Neural cell (in vitro differentiated cells): ENCODE data around the gene HAO2. TPM values are rescaled to one million over a fixed set of nuclear protein-coding genes. Genes with fewer than 3 reads are reported as not detected.

Source experiments
- H2AFZ ChIP-seq: fragments of 200-600, 300-800 bp; sonication (generic), shearing (Covaris generic); 2 replicates; pipeline ENCODE4 v1.6.0; 2014; ENCODE audit warnings: low read depth, mild to moderate bottlenecking, antibody characterized with exemption, low read length, moderate library complexity
- H3F3A ChIP-seq: fragments of 200-600 bp; shearing (Covaris generic); 2 replicates; pipeline ENCODE4 v1.6.1; 2016; ENCODE audit warnings: mild to moderate bottlenecking, moderate library complexity, mixed read lengths, antibody characterized with exemption, low read length; ENCODE audit not compliant: insufficient read depth, poor library complexity, severe bottlenecking
- H3K27ac ChIP-seq: fragments of 200-600, 300-800 bp; sonication (generic), shearing (Covaris generic); 2 replicates; pipeline ENCODE4 v1.5.1; 2014; ENCODE audit warnings: mild to moderate bottlenecking, low read length, moderate library complexity
- H3K27me3 ChIP-seq: fragments of 300-800, 200-600 bp; sonication (generic), shearing (Covaris generic); 2 replicates; pipeline ENCODE4 v1.6.0; 2014; ENCODE audit warnings: mild to moderate bottlenecking, low read depth, low read length, moderate library complexity; ENCODE audit not compliant: insufficient read depth
- H3K36me3 ChIP-seq: fragments of 300-800, 200-600 bp; sonication (generic), shearing (Covaris generic); 2 replicates; pipeline ENCODE4 v1.5.1; 2014; ENCODE audit warnings: mild to moderate bottlenecking, antibody characterized with exemption, low read length, moderate library complexity; ENCODE audit not compliant: insufficient read depth
- H3K4me2 ChIP-seq: fragments of 300-800, 200-600 bp; sonication (generic), shearing (Covaris generic); 2 replicates; pipeline ENCODE4 v1.6.0; 2014; ENCODE audit warnings: mild to moderate bottlenecking, low read length
- H3K4me3 ChIP-seq: fragments of 300-800, 200-600 bp; sonication (generic), shearing (Covaris generic); 2 replicates; pipeline ENCODE4 v1.5.1; 2014; ENCODE audit warnings: mild to moderate bottlenecking, low read length, moderate library complexity
- H3K79me2 ChIP-seq: fragments of 200-600 bp; shearing (Covaris generic); replicated peaks from 2 replicates; pipeline ENCODE4 v1.6.0; 2014; ENCODE audit warnings: mild to moderate bottlenecking, low read length, moderate library complexity; ENCODE audit not compliant: insufficient read depth
- H3K9ac ChIP-seq: fragments of 300-800, 200-600 bp; sonication (generic), shearing (Covaris generic); 2 replicates; pipeline ENCODE4 v1.6.1; 2016; ENCODE audit warnings: mild to moderate bottlenecking, low read length, mixed read lengths
- H3K9me2 ChIP-seq: fragments of 200-600 bp; shearing (Covaris generic); 2 replicates; pipeline ENCODE4 v1.6.1; 2016; ENCODE audit warnings: mild to moderate bottlenecking, low read length, mixed read lengths; ENCODE audit not compliant: insufficient read depth
- H3K9me3 ChIP-seq: fragments of 200-600, 300-800 bp; sonication (generic), shearing (Covaris generic); 2 replicates; pipeline ENCODE4 v1.6.1; 2016; ENCODE audit warnings: mild to moderate bottlenecking, mixed run types, low read length, moderate library complexity, mixed read lengths
- H4K20me1 ChIP-seq: fragments of 200-600 bp; shearing (Covaris generic); 2 replicates; pipeline ENCODE4 v1.6.1; 2016; ENCODE audit warnings: mild to moderate bottlenecking, mixed run types; ENCODE audit not compliant: insufficient read depth
- CTCF ChIP-seq: fragments of 450-650 bp; IDR thresholded peaks from 2 replicates; pipeline ENCODE4 v1.5.1; 2014; ENCODE audit warnings: antibody characterized with exemption, mild to moderate bottlenecking, moderate library complexity; ENCODE audit not compliant: poor library complexity, severe bottlenecking
- EP300 ChIP-seq: fragments of 450-650 bp; conservative IDR thresholded peaks from 2 replicates; pipeline ENCODE4 v1.6.1; 2014; ENCODE audit warnings: antibody characterized with exemption, mild to moderate bottlenecking, moderate library complexity; ENCODE audit not compliant: poor library complexity, severe bottlenecking
- EZH2 ChIP-seq: fragments of 200-600, 300-800 bp; shearing (Covaris generic), sonication (generic); IDR thresholded peaks from 2 replicates; pipeline ENCODE4 v1.6.1; 2014; ENCODE audit warnings: antibody characterized with exemption, low read length, borderline replicate concordance, mild to moderate bottlenecking; ENCODE audit not compliant: insufficient read depth, poor library complexity, severe bottlenecking
- MXI1 ChIP-seq: fragments of 450-650 bp; conservative IDR thresholded peaks from 2 replicates; pipeline ENCODE4 v1.6.1; 2014; ENCODE audit warnings: antibody characterized with exemption, mild to moderate bottlenecking; ENCODE audit not compliant: poor library complexity, severe bottlenecking
- POLR2AphosphoS5 ChIP-seq: IDR thresholded peaks from 2 replicates; pipeline ENCODE4 v1.6.1; 2012
- RAD21 ChIP-seq: fragments of 450-650 bp; conservative IDR thresholded peaks from 2 replicates; pipeline ENCODE4 v1.6.1; 2014; ENCODE audit warnings: antibody characterized with exemption, mild to moderate bottlenecking, moderate library complexity
- SMC3 ChIP-seq: fragments of 450-650 bp; conservative IDR thresholded peaks from 2 replicates; pipeline ENCODE4 v1.6.1; 2014; ENCODE audit warnings: antibody characterized with exemption, mild to moderate bottlenecking, moderate library complexity; ENCODE audit not compliant: poor library complexity
- TAF1 ChIP-seq: IDR thresholded peaks from 2 replicates; pipeline ENCODE4 v1.6.1; 2012; ENCODE audit warnings: low read depth
- polyA plus RNA-seq: library from polyadenylated mRNA; depleted of rRNA; stranded (reverse); fragments of >200 nt; gene quantifications from 2 replicates; pipeline ENCODE4 v1.2.3, GENCODE V29; 2014
- TF ChIP-seq, protein P1 (sequence below): IDR thresholded peaks from 2 replicates; pipeline ENCODE4 v1.6.1; 2012; ENCODE audit warnings: borderline replicate concordance

The HAO2 gene
- polyA plus RNA-seq, 1 donor from 2014 or later = not detected

- TF ChIP-seq CTCF = no peak
- TF ChIP-seq TAF1 = no peak
- TF ChIP-seq, protein P1, sequence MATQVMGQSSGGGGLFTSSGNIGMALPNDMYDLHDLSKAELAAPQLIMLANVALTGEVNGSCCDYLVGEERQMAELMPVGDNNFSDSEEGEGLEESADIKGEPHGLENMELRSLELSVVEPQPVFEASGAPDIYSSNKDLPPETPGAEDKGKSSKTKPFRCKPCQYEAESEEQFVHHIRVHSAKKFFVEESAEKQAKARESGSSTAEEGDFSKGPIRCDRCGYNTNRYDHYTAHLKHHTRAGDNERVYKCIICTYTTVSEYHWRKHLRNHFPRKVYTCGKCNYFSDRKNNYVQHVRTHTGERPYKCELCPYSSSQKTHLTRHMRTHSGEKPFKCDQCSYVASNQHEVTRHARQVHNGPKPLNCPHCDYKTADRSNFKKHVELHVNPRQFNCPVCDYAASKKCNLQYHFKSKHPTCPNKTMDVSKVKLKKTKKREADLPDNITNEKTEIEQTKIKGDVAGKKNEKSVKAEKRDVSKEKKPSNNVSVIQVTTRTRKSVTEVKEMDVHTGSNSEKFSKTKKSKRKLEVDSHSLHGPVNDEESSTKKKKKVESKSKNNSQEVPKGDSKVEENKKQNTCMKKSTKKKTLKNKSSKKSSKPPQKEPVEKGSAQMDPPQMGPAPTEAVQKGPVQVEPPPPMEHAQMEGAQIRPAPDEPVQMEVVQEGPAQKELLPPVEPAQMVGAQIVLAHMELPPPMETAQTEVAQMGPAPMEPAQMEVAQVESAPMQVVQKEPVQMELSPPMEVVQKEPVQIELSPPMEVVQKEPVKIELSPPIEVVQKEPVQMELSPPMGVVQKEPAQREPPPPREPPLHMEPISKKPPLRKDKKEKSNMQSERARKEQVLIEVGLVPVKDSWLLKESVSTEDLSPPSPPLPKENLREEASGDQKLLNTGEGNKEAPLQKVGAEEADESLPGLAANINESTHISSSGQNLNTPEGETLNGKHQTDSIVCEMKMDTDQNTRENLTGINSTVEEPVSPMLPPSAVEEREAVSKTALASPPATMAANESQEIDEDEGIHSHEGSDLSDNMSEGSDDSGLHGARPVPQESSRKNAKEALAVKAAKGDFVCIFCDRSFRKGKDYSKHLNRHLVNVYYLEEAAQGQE = no peak
- no peak for TF ChIP-seq RAD21
- TF ChIP-seq EP300 = no peak
- no peak for TF ChIP-seq POLR2AphosphoS5
- TF ChIP-seq SMC3 = no peak
- no peak for TF ChIP-seq MXI1
- no peak for TF ChIP-seq EZH2
- H3F3A ChIP-seq = no peaks in the 10 kb centered on the region
- H4K20me1 ChIP-seq = no peaks in the 10 kb centered on the region
- H2AFZ ChIP-seq = no peak overlapping the region
- H3K9me2 ChIP-seq = no peaks in the 10 kb centered on the region
- no peak overlapping the region for H3K4me3 ChIP-seq
- no peak overlapping the region for H3K4me2 ChIP-seq
- H3K27ac ChIP-seq = no peak overlapping the region
- H3K79me2 ChIP-seq = no peaks in the 10 kb centered on the region
- H3K9ac ChIP-seq = no peak overlapping the region
- H3K36me3 ChIP-seq = no peaks in the 10 kb centered on the region
- H3K9me3 ChIP-seq = no peaks in the 10 kb centered on the region
- no peaks in the 10 kb centered on the region for H3K27me3 ChIP-seq
Observed at GRCh38 chr1:119345398-119345797, 23.2 kb upstream of the HAO2 start.

- H3K27me3 ChIP-seq = no peaks in the 10 kb centered on the region
- H3K79me2 ChIP-seq = no peaks in the 10 kb centered on the region
- TF ChIP-seq SMC3 (no peak), TAF1 (no peak)
- no peak overlapping the region for H2AFZ ChIP-seq
- H3K9me3 ChIP-seq = no peaks in the 10 kb centered on the region
- no peaks in the 10 kb centered on the region for H3F3A ChIP-seq
- H4K20me1 ChIP-seq = no peaks in the 10 kb centered on the region
- H3K9ac ChIP-seq = no peak overlapping the region
- H3K4me3 ChIP-seq = no peak overlapping the region
- H3K27ac ChIP-seq = no peak overlapping the region
- H3K36me3 ChIP-seq = no peaks in the 10 kb centered on the region
- H3K4me2 ChIP-seq = no peak overlapping the region
- no peaks in the 10 kb centered on the region for H3K9me2 ChIP-seq
Observed at GRCh38 chr1:119347858-119348257, 20.7 kb upstream of the HAO2 start.

DNA sequence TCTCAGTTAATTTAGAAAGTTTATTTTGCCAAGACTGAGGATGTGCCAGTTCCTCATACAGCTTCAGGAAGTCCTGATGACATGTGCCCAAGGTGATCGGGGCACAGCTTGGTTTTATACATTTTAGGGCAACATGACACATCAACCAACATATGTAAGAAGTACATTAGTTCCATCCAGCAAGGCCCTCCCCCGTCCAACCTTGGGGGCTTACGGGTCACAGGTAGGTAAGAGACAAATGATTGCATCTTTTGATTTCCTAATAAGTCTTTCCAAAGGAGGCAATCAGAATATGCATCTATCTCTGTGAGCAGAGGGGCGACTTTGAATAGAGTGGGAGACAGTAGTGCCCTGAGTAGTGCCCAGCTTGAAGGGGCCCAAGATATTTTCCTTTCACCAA is 19.6 kb upstream of the HAO2 start:
- Histone ChIP-seq H3K27me3 (no peaks in the 10 kb centered on the region), H3F3A (no peaks in the 10 kb centered on the region), H3K79me2 (no peaks in the 10 kb centered on the region), H2AFZ (no peak overlapping the region), H3K4me2 (no peak overlapping the region), H3K36me3 (no peaks in the 10 kb centered on the region), H3K4me3 (no peak overlapping the region), H4K20me1 (no peaks in the 10 kb centered on the region), H3K9me2 (no peaks in the 10 kb centered on the region), H3K9me3 (no peaks in the 10 kb centered on the region), H3K27ac (no peak overlapping the region), H3K9ac (no peak overlapping the region)
- TF ChIP-seq EP300 (no peak), POLR2AphosphoS5 (no peak), TAF1 (no peak), CTCF (no peak), SMC3 (no peak), EZH2 (no peak), MXI1 (no peak), RAD21 (no peak)
- TF ChIP-seq, protein P1 = no peak
